HepG2 (cell line): Measurements from ENCODE around the gene ATP11A. TPM values are rescaled to one million over a fixed set of nuclear protein-coding genes. Genes with fewer than 3 reads are reported as not detected.

Experiments
- AGO1 ChIP-seq: fragments of 200-400 bp; formaldehyde crosslinking; IDR thresholded peaks from 2 replicates; pipeline ENCODE4 v1.6.1; 2017; ENCODE audit warnings: mild to moderate bottlenecking, low read depth, low read length, moderate library complexity; ENCODE audit not compliant: poor library complexity, severe bottlenecking
- ASH2L ChIP-seq: fragments of 300-600, 200-600 bp; sonication (generic); IDR thresholded peaks from 2 replicates; pipeline ENCODE4 v1.7.0; 2017; ENCODE audit warnings: low read depth, mild to moderate bottlenecking, moderate library complexity, mixed read lengths, low read length; ENCODE audit not compliant: insufficient read length
- ETV5 ChIP-seq: IDR thresholded peaks from 2 replicates; pipeline ENCODE4 v1.6.1; 2018; ENCODE audit warnings: missing biosample characterization, missing genetic modification reagents, inconsistent platforms, borderline replicate concordance
- FOSL2 ChIP-seq: sonication (generic); formaldehyde crosslinking; IDR thresholded peaks from 2 replicates; pipeline ENCODE4 v1.4.0; 2020; ENCODE audit warnings: missing genetic modification reagents
- FOXA1 ChIP-seq, 2 experiments: fragments of 450-650 bp in 1 of 2; sonication (generic) in 1 of 2; formaldehyde crosslinking in 1 of 2; IDR thresholded peaks; 2 replicates each; pipeline versions ENCODE4 v1.4.0 to v1.6.1; 2016 to 2020; ENCODE audit warnings: missing genetic modification reagents in 1 of 2
- HNF4G ChIP-seq, 2 experiments: sonication (generic) in 1 of 2; formaldehyde crosslinking in 1 of 2; IDR thresholded peaks; 2 replicates each; pipeline versions ENCODE4 v1.4.0 to v1.6.1; 2011 to 2020; ENCODE audit warnings: borderline replicate concordance in 2 of 2, low read depth in 2 of 2, mild to moderate bottlenecking in 2 of 2, low read length in 1 of 2, missing genetic modification reagents in 1 of 2, moderate library complexity in 1 of 2
- KDM1A ChIP-seq: IDR thresholded peaks from 2 replicates; pipeline ENCODE4 v1.6.1; 2016; ENCODE audit warnings: missing compliant biosample characterization
- LCORL ChIP-seq, 2 experiments: fragments of 450-650 bp in 1 of 2; sonication (generic) in 1 of 2; formaldehyde crosslinking in 1 of 2; IDR thresholded peaks; 2 replicates each; pipeline versions ENCODE4 v1.5.0 to v1.6.1; 2017 to 2020; ENCODE audit warnings: antibody characterized with exemption in 1 of 2, missing genetic modification reagents in 1 of 2
- MED8 ChIP-seq: sonication (generic); formaldehyde crosslinking; IDR thresholded peaks from 2 replicates; pipeline ENCODE4 v1.8.1; 2023; ENCODE audit warnings: mild to moderate bottlenecking, missing genetic modification reagents; ENCODE audit not compliant: insufficient replicate concordance
- MIER3 ChIP-seq: IDR thresholded peaks from 2 replicates; pipeline ENCODE4 v1.6.1; 2016; ENCODE audit warnings: missing compliant biosample characterization, borderline replicate concordance
- MLX ChIP-seq: IDR thresholded peaks from 2 replicates; pipeline ENCODE4 v1.6.1; 2016
- PHB2 ChIP-seq: fragments of 450-650 bp; IDR thresholded peaks from 2 replicates; pipeline ENCODE4 v1.6.1; 2018; ENCODE audit not compliant: partially characterized antibody
- RFX5 ChIP-seq: IDR thresholded peaks from 2 replicates; pipeline ENCODE4 v1.6.1; 2011; ENCODE audit warnings: low read depth, low read length, improper control_type of control experiment
- STAT5B ChIP-seq: sonication (generic); formaldehyde crosslinking; IDR thresholded peaks from 2 replicates; pipeline ENCODE4 v1.4.0; 2020; ENCODE audit warnings: missing genetic modification reagents
- TFDP2 ChIP-seq: sonication (generic); formaldehyde crosslinking; IDR thresholded peaks from 2 replicates; pipeline ENCODE4 v1.4.0; 2020; ENCODE audit warnings: missing genetic modification reagents
- ZNF407 ChIP-seq: sonication (generic); formaldehyde crosslinking; IDR thresholded peaks from one replicate; pipeline ENCODE4 v1.5.1; 2020; ENCODE audit warnings: mild to moderate bottlenecking, missing genetic modification reagents; ENCODE audit errors: not compliant biosample characterization
- ZNF619 ChIP-seq: sonication (generic); formaldehyde crosslinking; IDR thresholded peaks from 2 replicates; pipeline ENCODE4 v1.4.0; 2020; ENCODE audit warnings: mild to moderate bottlenecking, missing genetic modification reagents
- ZNF713 ChIP-seq: sonication (generic); formaldehyde crosslinking; IDR thresholded peaks from 2 replicates; pipeline ENCODE4 v1.4.0; 2020; ENCODE audit warnings: mild to moderate bottlenecking, missing genetic modification reagents
- ZNF780A ChIP-seq: sonication (generic); formaldehyde crosslinking; IDR thresholded peaks from 2 replicates; pipeline ENCODE4 v1.8.0; 2022; ENCODE audit warnings: mild to moderate bottlenecking, missing genetic modification reagents, moderate library complexity
- polyA plus RNA-seq, 8 experiments: library from polyadenylated mRNA; depleted of rRNA in 3 of 8; stranded (reverse) in 7 of 8; unstranded in 1 of 8; fragments of >200 nt; fragmentation: Illumina TruSeq in 4 of 8; extraction: Trizol in 4 of 8; gene quantifications; 2 replicates each; pipeline versions ENCODE4 v1.2.1 to v1.2.3, GENCODE V29; 2011 to 2016; ENCODE audit warnings: low read depth in 4 of 8, missing spikeins in 1 of 8, mixed read lengths in 1 of 8; ENCODE audit not compliant: insufficient read depth in 1 of 8
- total RNA-seq, 5 experiments: library from RNA; depleted of rRNA; stranded (reverse); fragments of >200 nt; fragmentation: Illumina TruSeq; extraction: Trizol; gene quantifications; 2 replicates each; pipeline ENCODE4 v1.2.3, GENCODE V29; 2016; ENCODE audit warnings: low read depth in 1 of 5

The ATP11A gene
- total and polyA plus RNA-seq, 2 of the 13 experiments (the other 11 are each of a cell fraction or from before 2014, with no cell fraction given) = 18.4 to 20.1 TPM

- no peak for TF ChIP-seq ZNF780A (CRISPR knock-in tag)
- no peak for TF ChIP-seq RFX5
- TF ChIP-seq ETV5 (CRISPR knock-in tag) = peak; percentile 55; the same call in 1 of the 2 replicates
- no peak for TF ChIP-seq HNF4G (IDR thresholded peaks at IDR 0.05; ENCODE audit: borderline replicate concordance, low read depth, low read length)
- no peak for TF ChIP-seq HNF4G (CRISPR knock-in tag; IDR thresholded peaks at IDR 0.05; ENCODE audit: borderline replicate concordance, low read depth)
- no peak for TF ChIP-seq FOSL2 (CRISPR knock-in tag)
- TF ChIP-seq ZNF407 (CRISPR knock-in tag) = peak; percentile 30
- TF ChIP-seq MIER3 = no peak
- no peak for TF ChIP-seq FOXA1 (IDR thresholded peaks at IDR 0.05)
- no peak for TF ChIP-seq FOXA1 (CRISPR knock-in tag; IDR thresholded peaks at IDR 0.05)
- TF ChIP-seq KDM1A (CRISPR knock-in tag) = no peak
- TF ChIP-seq ASH2L = no peak
- no peak for TF ChIP-seq LCORL (IDR thresholded peaks at IDR 0.05)
- peak; percentile 62 for TF ChIP-seq LCORL (CRISPR knock-in tag; IDR thresholded peaks at IDR 0.05)
- no peak for TF ChIP-seq ZNF619 (CRISPR knock-in tag)
- TF ChIP-seq AGO1 = no peak
- TF ChIP-seq TFDP2 (CRISPR knock-in tag) = 0 out of 2 replicates have a peak, but pooled peaks have one; percentile 28
- TF ChIP-seq ZNF713 = no peak
- TF ChIP-seq STAT5B = no peak
- TF ChIP-seq MLX (CRISPR knock-in tag) = no peak; the same call in 1 of the 2 replicates
- TF ChIP-seq MED8 = no peak
- TF ChIP-seq PHB2 = no peak
Measured at GRCh38 chr13:112894673-112895481, 205.0 kb downstream of the ATP11A start (continued).
